Skeletal muscle satellite cell (primary cell): ENCODE measurements around the gene ACSM4.

Source experiments
- H3K27me3 ChIP-seq: 2 replicates; pipeline ENCODE4 v1.7.0; 2013; ENCODE audit warnings: low read length; ENCODE audit not compliant: control insufficient read depth, insufficient read depth
- H3K36me3 ChIP-seq: 2 replicates; pipeline ENCODE4 v1.7.0; 2013; ENCODE audit warnings: mild to moderate bottlenecking, control low read depth, low read length; ENCODE audit not compliant: insufficient read depth
- H3K4me1 ChIP-seq: 2 replicates; pipeline ENCODE4 v1.7.0; 2013; ENCODE audit warnings: low read length; ENCODE audit not compliant: control insufficient read depth, insufficient read depth
- H3K4me2 ChIP-seq: 2 replicates; pipeline ENCODE4 v1.7.0; 2013; ENCODE audit warnings: mild to moderate bottlenecking, low read length
- H3K4me3 ChIP-seq: 2 replicates; pipeline ENCODE4 v1.7.0; 2013; ENCODE audit warnings: low read length
- H3K9ac ChIP-seq: 2 replicates; pipeline ENCODE4 v1.7.0; 2013; ENCODE audit warnings: mild to moderate bottlenecking, low read depth, low read length, moderate library complexity
- H3K9me3 ChIP-seq: replicated peaks from 2 replicates; pipeline ENCODE4 v1.7.0; 2013; ENCODE audit warnings: mild to moderate bottlenecking, control low read depth, low read length

The ACSM4 gene

GRCh38 chr12:7339675-7340074 is 35.8 kb downstream of the ACSM4 start:
- Histone ChIP-seq H3K9me3 (no peaks in the 10 kb centered on the region), H3K4me2 (no peak overlapping the region), H3K9ac (no peak overlapping the region), H3K4me3 (no peak overlapping the region), H3K27me3 (no peaks in the 10 kb centered on the region), H3K36me3 (no peaks in the 10 kb centered on the region), H3K4me1 (no peaks in the 10 kb centered on the region)

GRCh38 chr12:7344833-7345606 is 41.1 kb downstream of the ACSM4 start:
- Histone ChIP-seq H3K9ac (no peak overlapping the region), H3K4me1 (no peaks in the 10 kb centered on the region), H3K36me3 (no peaks in the 10 kb centered on the region)

GRCh38 chr12:7346551-7347225 is 42.8 kb downstream of the ACSM4 start:
- H3K4me2 ChIP-seq, result no peak overlapping the region
- H3K36me3 ChIP-seq, result no peaks in the 10 kb centered on the region
- no peaks in the 10 kb centered on the region for H3K27me3 ChIP-seq
- H3K9me3 ChIP-seq, result no peaks in the 10 kb centered on the region
- no peak overlapping the region for H3K9ac ChIP-seq
- no peak overlapping the region for H3K4me3 ChIP-seq
- no peaks in the 10 kb centered on the region for H3K4me1 ChIP-seq

More at GRCh38 chr12:7344833-7345606, 41.1 kb downstream of the ACSM4 start:
- H3K9me3 ChIP-seq, result no peaks in the 10 kb centered on the region
- H3K4me3 ChIP-seq, result no peak overlapping the region
- no peak overlapping the region for H3K4me2 ChIP-seq
- no peaks in the 10 kb centered on the region for H3K27me3 ChIP-seq

- no peaks in the 10 kb centered on the region for H3K27me3 ChIP-seq
- H3K9ac ChIP-seq, result no peak overlapping the region
- no peaks in the 10 kb centered on the region for H3K9me3 ChIP-seq
- no peak overlapping the region for H3K4me2 ChIP-seq
- no peak overlapping the region for H3K4me3 ChIP-seq
- H3K36me3 ChIP-seq, result no peaks in the 10 kb centered on the region
- no peaks in the 10 kb centered on the region for H3K4me1 ChIP-seq
These were observed 45.5 kb downstream of the ACSM4 start for GRCh38 chr12:7349418-7349817.

- Histone ChIP-seq H3K4me2 (no peak overlapping the region), H3K9me3 (no peaks in the 10 kb centered on the region), H3K27me3 (no peaks in the 10 kb centered on the region), H3K9ac (no peak overlapping the region), H3K4me1 (no peaks in the 10 kb centered on the region), H3K4me3 (no peak overlapping the region), H3K36me3 (no peaks in the 10 kb centered on the region)
These were observed 47.3 kb downstream of the ACSM4 start for GRCh38 chr12:7351177-7351576.

GRCh38 chr12:7352661-7353060 is 48.8 kb downstream of the ACSM4 start:
- Histone ChIP-seq H3K4me2 (no peak overlapping the region), H3K36me3 (no peaks in the 10 kb centered on the region), H3K27me3 (no peaks in the 10 kb centered on the region), H3K4me3 (no peak overlapping the region), H3K4me1 (no peaks in the 10 kb centered on the region), H3K9me3 (no peaks in the 10 kb centered on the region), H3K9ac (no peak overlapping the region)

GRCh38 chr12:7354529-7354928 is 50.7 kb downstream of the ACSM4 start:
- H3K36me3 ChIP-seq, result no peaks in the 10 kb centered on the region

GRCh38 chr12:7361265-7361664 is 57.4 kb downstream of the ACSM4 start:
- no peaks in the 10 kb centered on the region for H3K36me3 ChIP-seq
- H3K9ac ChIP-seq, result no peak overlapping the region
- no peaks in the 10 kb centered on the region for H3K4me1 ChIP-seq
- H3K9me3 ChIP-seq, result no peaks in the 10 kb centered on the region
- no peak overlapping the region for H3K4me2 ChIP-seq
- no peaks in the 10 kb centered on the region for H3K27me3 ChIP-seq
- no peak overlapping the region for H3K4me3 ChIP-seq

More at GRCh38 chr12:7354529-7354928, 50.7 kb downstream of the ACSM4 start:
- Histone ChIP-seq H3K4me3 (no peak overlapping the region), H3K9me3 (no peaks in the 10 kb centered on the region), H3K9ac (no peak overlapping the region), H3K4me2 (no peak overlapping the region), H3K27me3 (no peaks in the 10 kb centered on the region), H3K4me1 (no peaks in the 10 kb centered on the region)

- Histone ChIP-seq H3K9me3 (no peaks in the 10 kb centered on the region), H3K4me3 (no peak overlapping the region), H3K9ac (no peak overlapping the region), H3K27me3 (no peaks in the 10 kb centered on the region), H3K4me2 (no peak overlapping the region), H3K36me3 (no peaks in the 10 kb centered on the region), H3K4me1 (no peaks in the 10 kb centered on the region)
These were observed 58.9 kb downstream of the ACSM4 start for GRCh38 chr12:7362734-7363133.

- Histone ChIP-seq H3K9me3 (no peaks in the 10 kb centered on the region), H3K4me1 (no peaks in the 10 kb centered on the region), H3K36me3 (no peaks in the 10 kb centered on the region), H3K27me3 (no peaks in the 10 kb centered on the region), H3K9ac (no peak overlapping the region), H3K4me2 (no peak overlapping the region), H3K4me3 (no peak overlapping the region)
These were observed 65.4 kb downstream of the ACSM4 start for GRCh38 chr12:7369274-7369729.

- H3K9me3 ChIP-seq, result no peaks in the 10 kb centered on the region
- no peaks in the 10 kb centered on the region for H3K36me3 ChIP-seq
- H3K4me2 ChIP-seq, result no peak overlapping the region
- H3K4me3 ChIP-seq, result no peak overlapping the region
- no peaks in the 10 kb centered on the region for H3K27me3 ChIP-seq
- H3K9ac ChIP-seq, result no peak overlapping the region
- no peaks in the 10 kb centered on the region for H3K4me1 ChIP-seq
These were observed 69.4 kb downstream of the ACSM4 start for GRCh38 chr12:7373226-7373625.
